Stimulated activated CD4-positive, alpha-beta T cell treated with anti-CD3 and anti-CD28 coated beads, Interleukin-15, amount 100 ng/mL, for 24 hours (primary cell): ENCODE data around the gene TNKS2.

Source experiments
- DNase-seq: peaks from one replicate; pipeline ENCODE4 v3.0.0-alpha.2; 2020

TNKS2 gene

DNA sequence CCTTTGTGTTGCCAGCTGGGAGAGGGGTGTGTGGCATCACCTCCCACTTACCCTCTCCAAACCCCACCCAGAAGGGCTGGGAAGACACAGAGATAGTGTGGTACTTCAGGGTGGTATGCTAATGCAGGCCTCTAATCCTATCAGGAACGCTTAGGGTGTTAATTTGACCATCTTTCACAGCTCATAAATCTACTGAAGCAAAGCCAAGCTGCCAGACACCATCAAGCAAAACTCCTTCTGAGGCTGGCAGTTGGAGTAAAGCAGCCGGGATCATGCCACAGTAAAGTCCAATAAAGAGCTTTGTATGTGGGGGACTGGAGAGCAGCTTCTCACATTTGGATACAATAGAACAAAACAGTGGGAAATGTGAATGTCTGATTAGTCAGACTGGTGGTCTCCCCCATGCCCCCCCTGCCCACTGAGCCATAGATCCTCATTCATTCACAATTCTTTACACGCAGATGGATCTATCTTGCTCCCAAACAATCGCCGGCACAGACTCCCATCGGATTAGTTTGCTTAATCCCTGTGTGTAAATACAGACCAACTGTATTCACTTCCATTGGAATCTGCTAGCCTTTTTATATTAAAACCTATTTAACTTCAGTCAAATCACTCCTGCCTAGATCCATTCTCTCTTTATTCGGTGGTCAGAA, 81.4 kb downstream of the TNKS2 start:
- DNase-seq, result no peak

DNA sequence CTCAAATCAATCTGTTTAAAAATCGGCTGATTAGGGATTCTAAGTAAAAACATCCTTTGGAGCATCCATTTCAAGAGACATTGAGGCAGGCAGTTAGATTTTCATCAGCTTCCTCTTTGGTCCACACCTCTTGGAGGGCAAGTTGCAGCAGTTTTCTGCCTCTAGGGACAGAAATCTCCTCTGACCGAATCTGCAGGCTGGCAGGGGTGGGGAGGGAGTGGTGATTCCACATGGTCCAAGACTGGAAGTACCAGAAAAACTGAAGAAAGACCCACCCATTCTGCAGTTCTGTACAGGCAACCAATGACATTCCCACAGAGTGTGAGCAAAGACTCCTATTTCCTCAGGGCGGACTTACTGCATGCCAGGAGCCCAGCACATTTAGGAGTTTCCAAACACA, 82.1 kb downstream of the TNKS2 start:
- DNase-seq, result no peak

DNA sequence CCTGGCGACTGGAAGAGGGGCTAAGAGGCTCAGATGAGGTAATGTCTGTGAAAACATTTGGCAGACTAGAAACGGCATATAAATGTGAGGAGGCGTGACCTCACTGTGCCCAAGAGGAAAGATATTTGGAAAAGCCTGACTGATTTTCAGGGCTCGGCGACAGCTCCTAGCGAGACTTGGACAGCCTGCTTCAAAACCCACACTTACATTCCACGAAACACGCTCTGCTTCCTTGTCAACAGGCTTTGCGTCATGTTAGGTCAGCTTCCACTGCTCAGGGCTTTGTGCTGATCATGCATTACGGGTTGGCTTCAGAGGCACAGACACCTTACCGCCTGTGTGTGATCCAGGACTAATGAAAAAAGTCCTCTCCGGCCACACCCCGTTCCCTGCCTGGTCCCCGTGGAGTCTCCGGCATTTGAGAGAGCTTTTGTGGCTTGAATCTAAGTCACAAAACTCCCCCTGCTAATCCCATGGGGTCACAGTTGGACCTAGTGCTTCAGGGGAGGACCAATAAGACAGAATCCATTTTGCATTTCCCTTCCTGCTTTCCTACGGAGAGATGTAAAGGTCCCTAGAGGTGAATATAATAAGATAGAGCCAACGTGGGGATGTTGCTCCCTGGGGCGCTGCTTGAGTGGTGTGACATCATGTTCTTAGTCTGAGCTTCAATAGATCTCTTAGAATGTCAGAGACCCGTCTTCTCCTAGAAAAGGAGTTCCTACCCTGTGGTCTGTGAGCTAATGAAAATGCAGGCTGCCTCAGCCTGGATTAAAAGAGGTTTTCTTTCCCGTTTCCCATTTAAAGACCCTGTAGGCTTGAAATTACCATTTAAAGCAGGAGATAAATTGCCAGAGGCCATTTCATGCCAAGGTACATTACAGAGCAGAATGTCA, 85.6 kb downstream of the TNKS2 start:
- no peak for DNase-seq

DNA sequence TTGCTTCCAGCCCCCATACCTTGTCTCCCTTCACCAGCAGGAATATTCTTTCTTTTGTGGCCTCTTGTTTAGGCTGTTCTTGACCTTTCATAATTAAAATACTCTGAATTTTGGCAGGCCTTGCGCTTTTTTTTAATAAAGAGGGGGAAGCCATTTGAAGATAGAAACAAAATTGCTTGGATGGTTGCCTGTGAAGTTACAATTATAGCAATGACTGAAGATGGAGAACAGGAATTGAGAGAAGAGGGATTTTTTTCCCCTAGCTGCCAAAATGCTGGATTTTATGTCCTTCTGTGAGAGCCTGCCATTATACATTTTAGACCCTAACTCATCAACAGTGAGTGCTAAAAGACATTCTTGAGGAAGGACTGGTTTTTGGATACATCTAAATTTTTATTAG, 86.3 kb downstream of the TNKS2 start:
- no peak for DNase-seq

DNA sequence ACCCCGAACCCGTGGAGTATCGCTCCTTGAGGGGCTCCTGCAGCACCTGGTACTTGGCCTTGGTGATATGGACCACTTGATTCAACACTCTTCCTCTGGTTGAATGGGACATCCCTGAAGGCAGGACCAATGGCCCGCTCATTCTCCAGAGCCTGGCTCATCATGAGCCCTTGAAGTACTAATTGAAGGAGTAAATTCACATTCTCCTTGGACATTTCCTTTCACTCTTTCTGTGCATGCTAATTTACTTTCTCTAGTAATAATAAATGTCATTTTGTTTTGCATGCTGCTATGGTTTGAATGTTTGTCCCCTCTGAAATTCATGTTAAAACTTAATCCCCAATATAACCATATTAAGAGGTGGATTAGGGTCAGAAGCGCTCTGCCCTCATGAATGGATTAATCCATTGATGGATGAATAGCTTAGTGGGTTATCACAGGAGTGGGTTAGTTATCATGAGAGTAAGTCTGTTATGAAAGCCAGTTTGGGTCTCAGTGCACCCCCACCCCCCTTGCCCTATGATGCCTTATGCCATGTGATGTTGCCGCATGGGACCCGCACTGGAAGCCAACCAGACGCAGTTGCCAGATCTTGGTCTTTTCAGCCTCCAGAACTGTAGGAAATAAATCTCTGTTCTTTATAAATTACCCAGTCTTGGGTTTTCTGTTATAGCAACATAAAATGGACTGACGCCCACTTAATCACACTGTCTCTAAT, 87.3 kb downstream of the TNKS2 start:
- no peak for DNase-seq

DNA sequence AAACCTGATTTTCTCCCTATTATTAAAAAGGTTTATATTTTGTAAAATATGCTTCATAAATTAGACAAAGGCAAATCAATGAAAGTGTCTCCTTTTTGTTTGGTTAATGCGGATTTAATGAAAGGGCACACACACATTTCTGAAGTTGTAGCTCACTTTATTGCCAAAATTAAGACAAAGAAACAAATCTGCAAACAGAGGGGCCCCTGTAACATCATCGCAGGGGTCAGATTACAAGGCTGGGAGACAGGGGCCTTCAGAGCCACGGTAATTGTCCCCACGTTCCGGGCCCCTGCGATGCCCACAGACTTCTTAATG, 88.7 kb downstream of the TNKS2 start:
- no peak for DNase-seq

DNA sequence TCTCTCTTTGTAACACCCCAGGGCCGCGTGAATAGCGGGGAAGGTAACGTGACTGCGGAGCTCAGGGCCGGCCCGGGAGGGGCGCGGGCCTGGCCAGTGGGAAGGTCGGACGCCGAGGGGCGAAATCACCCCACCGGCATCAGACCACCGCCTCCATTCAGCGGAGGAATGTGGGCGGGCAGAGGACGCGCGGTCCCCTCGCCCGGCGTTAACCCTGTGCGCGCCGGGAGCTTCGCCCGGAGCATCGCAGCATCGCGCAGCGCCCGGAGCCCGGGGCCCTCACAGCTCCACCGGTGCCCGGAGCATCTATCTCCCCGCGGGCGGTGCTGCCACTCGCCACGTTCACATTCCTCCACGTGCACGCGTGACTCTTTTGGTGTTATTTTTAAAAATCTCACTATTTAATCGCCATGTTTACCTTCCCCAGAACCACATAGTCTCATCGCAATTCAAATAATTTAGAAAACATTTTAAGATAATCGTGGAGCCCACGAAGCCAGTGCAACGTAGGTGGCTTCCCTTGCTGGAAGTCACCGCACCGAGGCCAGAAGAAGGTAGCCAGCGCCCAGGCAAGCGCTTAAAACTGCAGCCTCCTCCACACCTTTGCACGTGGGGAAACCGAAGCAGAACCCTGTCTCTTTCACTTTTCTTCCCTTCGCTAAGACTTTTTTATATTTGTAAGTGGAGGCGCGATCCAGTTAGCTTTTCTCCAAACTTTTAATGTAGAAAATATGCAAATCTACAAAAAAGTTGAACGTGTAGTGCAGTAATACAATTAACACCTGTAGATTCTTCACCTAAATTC, 89.2 kb downstream of the TNKS2 start:
- peak; percentile 36 for DNase-seq

DNA sequence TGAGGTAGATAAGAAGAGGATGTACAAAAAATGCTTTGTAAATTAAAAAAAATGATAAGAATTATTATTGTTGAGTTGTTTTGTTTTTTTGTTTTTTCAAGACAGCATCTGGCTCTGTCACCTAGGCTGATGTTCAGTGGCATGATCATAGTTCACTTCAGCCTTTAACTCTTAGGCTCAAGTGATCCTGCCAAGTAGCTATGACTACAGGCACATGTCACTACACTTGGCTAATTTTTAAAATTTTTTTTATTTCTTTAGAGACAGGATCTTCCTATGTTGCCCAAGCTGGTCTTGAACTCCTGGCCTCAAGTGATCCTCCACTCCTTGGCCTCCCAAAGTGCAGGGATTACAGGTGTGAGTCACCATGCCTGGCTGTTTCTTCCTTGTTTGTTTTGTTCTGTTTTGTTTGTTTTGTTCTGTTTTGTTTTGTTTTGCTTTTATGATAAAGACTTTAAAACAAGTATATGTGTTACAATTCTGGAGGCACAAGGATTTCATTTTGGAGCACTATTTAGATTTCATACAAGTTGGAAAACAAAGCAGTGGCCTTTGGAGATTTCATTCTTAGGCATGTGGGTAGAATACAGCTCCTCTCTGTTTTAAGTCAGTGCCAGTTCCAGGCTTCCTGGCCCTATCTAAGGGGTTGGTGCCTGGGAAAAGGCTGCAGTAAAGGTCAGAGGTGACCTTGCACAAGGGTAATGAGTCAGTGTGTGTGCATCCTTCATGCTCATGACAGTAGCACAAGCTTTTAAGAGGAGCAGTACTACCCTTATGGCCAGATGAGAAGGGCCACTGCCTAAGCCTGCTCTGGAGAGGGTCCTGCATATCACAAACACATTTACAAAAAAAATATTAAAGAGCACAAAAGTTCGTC, 93.1 kb downstream of the TNKS2 start:
- no peak for DNase-seq

DNA sequence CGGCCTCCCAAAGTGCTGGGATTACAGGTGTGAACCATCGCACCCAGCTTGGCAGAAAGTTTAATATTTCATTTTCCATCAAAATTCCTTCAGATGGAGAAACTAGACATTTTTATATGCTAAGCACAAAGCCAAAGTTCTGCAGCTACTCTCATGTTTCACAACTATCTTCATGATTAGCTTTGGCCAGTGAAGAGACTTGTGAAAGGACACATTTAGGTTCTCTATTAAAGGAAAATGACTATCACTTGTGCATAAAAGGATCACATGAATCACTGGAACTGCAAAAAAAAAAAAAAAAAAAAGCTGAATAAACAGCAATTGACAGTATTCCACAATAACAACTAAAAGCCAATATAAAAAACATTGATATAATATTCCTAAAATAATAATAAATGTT, 94.8 kb downstream of the TNKS2 start:
- DNase-seq, result no peak

DNA sequence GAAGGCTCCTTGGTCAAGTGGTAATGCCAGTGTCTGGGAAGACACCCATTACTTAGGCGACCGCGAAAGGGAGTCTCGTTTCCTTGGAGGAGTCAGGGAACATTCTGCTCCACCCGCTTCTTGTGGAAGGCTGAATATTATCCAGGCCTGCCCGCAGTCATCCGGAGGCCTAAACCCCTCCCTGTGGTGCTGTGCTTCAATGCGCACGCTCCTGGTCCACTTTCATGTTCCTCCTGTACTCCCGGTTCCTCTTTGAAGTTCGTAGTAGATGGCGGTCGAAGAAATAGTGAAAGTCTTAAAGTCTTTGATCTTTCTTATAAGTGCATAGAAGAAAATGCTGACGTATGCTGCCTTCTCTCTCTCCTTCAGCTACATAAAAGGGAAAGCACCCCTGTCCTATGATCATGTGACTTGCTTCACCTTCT, 96.0 kb downstream of the TNKS2 start:
- DNase-seq, result peak; percentile 10

DNA sequence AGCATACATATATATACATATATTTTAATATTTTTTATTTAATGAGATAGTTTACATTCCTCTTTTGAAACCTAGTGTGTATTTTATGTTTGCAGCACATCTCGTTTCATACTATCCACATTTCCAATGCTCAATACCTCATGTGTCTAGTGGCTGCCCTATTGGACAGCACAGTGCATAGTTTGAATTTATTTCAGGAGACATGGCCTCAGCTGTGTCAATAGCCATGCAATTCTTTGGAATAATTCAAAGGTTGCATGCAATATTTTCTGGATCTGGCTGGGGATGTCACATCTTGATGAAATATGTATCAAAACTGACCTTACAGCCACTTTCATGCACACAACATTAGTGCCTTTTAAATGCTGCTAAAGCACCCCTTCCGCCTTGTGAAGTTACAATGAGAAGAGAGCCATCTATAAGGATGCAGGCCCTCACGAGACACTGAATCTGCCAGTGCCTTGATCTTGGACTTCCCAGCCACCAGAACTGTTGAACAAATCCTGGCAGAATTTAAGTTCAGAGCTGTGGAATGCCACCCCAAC, 98.1 kb downstream of the TNKS2 start:
- DNase-seq, result no peak

DNA sequence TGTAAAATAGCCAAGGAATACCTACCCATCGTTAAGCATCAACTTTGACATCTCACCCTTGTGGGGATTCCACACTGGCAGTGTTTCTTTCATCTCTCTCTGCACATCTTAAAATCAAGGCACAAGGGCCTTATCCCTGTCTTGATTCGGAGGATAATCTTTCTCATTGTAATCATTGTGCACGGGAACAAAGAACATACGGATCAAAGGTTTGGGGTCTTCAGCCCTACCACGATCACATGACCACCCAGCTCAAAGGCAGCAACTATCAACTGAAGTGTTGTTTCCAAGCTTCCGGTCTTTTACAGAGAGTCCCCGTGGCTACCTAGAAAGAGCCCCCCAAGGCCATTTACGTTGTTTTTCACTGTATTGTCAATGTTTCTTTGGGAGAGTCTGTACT, 99.2 kb downstream of the TNKS2 start:
- DNase-seq, result no peak

DNA sequence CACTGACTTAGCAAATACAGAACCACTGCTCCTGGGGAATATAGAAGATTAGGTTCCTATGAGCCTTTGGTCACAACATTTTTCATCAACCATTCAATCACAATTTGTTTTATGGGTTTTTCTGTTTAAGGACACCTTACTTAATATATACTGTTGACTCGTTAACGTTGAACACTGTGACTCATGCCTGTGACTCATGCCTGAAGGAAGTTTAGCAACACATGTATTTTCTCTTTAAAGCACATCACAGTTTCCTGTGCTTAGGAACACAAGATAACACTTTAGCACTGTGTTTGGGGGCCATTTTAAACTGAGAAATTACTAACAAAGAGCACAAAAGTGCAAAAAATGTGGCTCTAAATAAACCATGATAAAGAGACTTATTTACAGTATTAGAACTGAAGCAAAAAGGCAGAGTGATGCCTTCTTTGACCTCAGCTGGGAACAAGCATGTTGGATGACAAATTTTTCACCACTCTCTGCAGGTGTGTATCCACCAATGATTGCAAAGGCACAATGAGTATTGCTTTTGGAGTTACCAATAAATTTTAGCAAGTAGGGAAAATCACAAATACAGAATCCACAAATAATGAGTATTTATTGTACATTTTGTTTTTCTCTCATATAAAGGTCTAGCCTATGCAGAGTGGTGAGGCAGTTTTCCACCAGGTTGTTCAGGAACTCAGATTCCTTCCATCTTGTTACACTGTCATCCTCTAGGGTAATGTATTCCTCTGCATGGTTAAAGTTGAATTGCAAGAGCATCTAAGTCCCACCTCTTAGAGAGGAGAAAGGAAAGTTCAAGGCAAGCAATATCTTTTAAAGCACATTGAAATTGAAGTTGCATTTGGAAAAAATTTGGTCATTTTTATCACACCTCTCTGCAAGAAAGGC, 103.8 kb downstream of the TNKS2 start:
- DNase-seq, result peak; percentile 76

DNA sequence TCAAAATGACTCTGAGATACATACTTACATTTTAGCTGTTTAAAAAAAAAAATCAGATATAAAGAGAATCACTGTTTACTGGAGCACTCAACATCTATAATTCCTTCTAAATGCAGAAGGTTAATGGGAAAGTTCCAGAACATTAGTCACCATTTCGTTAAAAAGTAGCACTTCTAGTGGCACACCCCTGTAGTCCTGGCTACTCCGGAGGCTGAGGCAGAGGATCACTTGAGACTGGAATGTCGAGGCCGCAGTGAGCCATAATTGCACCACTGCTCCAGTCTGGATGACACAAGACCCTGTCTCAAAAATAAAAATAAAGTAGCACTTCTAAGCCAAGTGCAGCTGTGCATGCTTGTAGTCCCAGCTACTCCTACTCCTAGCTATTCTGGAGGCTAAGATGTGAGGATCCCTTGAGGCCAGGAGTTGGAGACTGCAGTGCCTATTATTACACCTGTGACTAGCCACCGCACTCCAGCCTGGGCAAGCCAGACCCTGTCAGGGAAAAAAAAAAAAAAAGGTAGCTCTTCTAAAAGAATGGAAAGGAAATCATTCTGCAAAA, 108.9 kb downstream of the TNKS2 start:
- DNase-seq, result no peak

DNA sequence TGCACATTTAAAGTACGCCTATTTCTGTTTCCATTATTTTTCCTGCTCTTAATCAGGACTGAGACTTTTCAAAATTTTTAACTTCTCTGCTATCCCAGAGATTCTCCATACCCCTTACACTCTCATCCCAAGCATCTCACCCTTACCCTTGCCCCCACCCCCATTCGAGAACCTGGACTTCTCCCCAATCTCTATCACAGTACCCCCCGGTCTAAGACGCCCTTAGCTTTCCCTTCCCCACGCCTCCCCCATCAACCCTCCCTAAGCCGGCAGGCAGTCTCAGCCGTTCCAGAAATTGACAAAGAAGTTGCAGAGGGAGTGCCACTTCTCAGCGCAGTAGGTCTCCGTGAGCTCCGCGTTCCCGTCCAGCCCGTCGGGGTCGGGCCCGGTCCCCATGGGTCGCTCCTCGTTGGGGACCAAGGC, 109.7 kb downstream of the TNKS2 start:
- no peak for DNase-seq

DNA sequence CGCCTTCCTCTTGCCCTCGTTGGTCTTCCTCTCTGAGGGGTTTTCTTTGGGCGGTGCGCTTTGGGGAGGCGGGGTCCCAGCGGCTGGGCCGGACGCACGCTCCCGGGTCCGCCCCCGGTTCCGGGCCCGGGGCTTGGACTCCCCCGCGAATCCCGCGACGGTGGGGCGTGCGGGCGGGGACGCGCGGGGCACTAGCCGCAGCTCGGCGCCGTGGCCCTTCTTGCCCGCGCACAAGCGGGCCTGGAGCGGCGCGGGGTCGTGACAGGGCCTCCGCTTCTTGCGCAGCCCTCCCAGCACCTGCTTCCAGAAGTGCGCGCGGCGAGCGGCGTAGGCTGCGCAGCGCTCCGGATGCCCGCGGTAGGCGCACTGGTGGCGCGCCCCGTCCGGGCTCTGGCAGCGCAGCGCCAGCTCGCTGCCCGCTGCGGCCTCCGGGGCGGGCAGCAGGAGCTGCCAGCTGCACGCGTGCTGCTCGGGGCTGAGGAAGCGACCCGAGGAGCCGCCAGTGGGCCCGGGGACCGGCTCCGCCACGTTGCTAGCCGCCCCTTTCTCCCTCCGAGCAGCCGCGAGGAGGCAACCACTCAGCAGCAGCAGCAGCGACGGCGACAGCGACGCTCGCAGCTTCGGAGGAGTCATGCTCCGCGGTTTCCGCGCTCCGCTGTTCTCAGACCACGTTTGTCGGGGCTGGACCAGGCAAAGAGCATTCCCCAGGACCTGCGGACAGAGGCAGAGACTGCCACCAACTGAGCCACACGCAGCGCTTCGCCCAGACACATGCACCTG, 110.3 kb downstream of the TNKS2 start:
- peak; percentile 81 for DNase-seq

DNA sequence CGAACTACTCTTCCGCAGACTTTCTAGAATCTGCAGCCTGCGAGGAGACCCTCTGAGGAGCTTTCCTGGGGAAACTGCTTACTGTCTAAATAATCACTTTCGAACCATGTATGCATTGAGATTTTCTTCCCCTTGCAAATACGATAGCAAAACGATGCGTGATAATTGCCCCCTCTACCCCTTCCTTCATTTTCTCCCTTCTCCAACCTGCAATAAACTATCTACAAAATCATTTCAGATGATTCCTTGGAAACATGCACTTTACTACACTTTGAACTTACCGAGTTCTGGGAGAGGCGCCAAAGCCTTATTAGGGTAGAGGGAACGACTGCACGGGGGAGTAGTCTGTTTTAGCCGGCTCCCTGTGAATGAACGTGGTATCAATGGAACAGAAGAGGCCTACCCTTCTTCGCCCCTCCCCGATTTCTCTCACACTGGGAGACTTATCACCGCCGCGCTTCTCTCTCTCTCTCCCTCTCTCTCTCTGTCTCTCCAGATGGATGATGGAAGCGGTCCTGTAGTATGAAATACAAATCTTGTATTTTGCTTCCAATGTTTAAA, 111.0 kb downstream of the TNKS2 start, which contains the start of gene FGFBP3:
Gene FGFBP3, minus strand, starts transcription at position 370 of the 561 bp plus-strand sequence. CDS start 517 bp downstream, outside the sequence.
- peak; percentile 65 for DNase-seq

DNA sequence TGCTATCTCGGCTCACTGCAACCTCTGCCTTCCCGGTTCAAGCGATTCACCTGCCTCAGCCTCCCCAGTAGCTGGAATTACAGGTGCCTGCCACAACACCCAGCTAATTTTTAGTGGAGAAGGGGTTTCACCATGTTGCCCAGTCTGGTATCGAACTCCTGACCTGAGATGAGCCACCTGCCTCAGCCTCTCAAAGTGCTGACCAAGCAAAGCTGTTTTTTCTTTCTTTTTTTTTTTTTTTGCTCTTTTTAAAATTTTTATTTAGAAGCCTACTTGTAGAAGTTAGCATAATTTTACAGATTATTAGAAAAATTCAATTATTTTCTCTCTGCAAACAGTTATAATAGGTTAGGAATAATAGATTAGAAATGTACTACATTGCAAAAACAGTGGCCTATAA, 112.2 kb downstream of the TNKS2 start:
- no peak for DNase-seq
